K562 (cell line): ENCODE results near the gene TBC1D17. TPM values are rescaled to one million over a fixed set of nuclear protein-coding genes. Genes with fewer than 3 reads are reported as not detected.

Source experiments
- FOXK1 ChIP-seq: sonication (generic); formaldehyde crosslinking; IDR thresholded peaks from 2 replicates; pipeline ENCODE4 v1.8.0; 2022; ENCODE audit warnings: missing genetic modification reagents, mild to moderate bottlenecking, borderline replicate concordance
- MTA3 ChIP-seq: fragments of 450-650 bp; formaldehyde crosslinking; IDR thresholded peaks from 2 replicates; pipeline ENCODE4 v1.6.1; 2017; ENCODE audit warnings: mild to moderate bottlenecking, borderline replicate concordance
- NFE2L1 ChIP-seq: fragments of 450-650 bp; IDR thresholded peaks from 2 replicates; pipeline ENCODE4 v1.6.1; 2016; ENCODE audit warnings: missing genetic modification characterization, low read depth, mild to moderate bottlenecking, missing compliant biosample characterization, moderate library complexity, borderline replicate concordance
- PTTG1 ChIP-seq: fragments of 450-650 bp; IDR thresholded peaks from 2 replicates; pipeline ENCODE4 v1.6.1; 2016; ENCODE audit warnings: low read depth, mild to moderate bottlenecking, missing genetic modification characterization, missing compliant biosample characterization
- SETDB1 ChIP-seq: IDR thresholded peaks from one replicate; pipeline ENCODE4 v1.6.1; 2012; ENCODE audit warnings: low read length, control low read depth, inconsistent platforms
- SRSF1 ChIP-seq: fragments of 200-400 bp; formaldehyde crosslinking; IDR thresholded peaks from 2 replicates; pipeline ENCODE4 v1.6.1; 2017; ENCODE audit warnings: mild to moderate bottlenecking, low read depth, low read length, moderate library complexity
- ZNF77 ChIP-seq: fragments of 250-450 bp; sonication (Bioruptor Pico); IDR thresholded peaks from 2 replicates; pipeline ENCODE4 v1.5.0; 2020
- polyA plus RNA-seq, 8 experiments: library from polyadenylated mRNA; depleted of rRNA in 4 of 8; stranded (reverse) in 5 of 8; unstranded in 3 of 8; fragments of >200 nt; fragmentation: Nextera tagmentation in 2 of 8; fragmentation: Illumina TruSeq in 1 of 8; extraction: Ambion mirVana in 2 of 8; extraction: Trizol in 1 of 8; gene quantifications; 2 replicates each; pipeline versions ENCODE4 v1.2.1 to v1.2.3, GENCODE V29; 2011 to 2014; ENCODE audit warnings: inconsistent platforms in 1 of 8, missing spikeins in 1 of 8
- total RNA-seq, 7 experiments: library from RNA; depleted of rRNA in 6 of 7; stranded (reverse); fragments of >200 nt in 6 of 7; fragmentation: Illumina TruSeq in 2 of 7; extraction: Trizol in 2 of 7; gene quantifications; 2 replicates each; pipeline versions ENCODE4 v1.2.1 to v1.2.3, GENCODE V29; 2011 to 2021; ENCODE audit warnings: low replicate concordance in 1 of 7
- TF ChIP-seq, protein P1 (sequence below): fragments of 450-650 bp; IDR thresholded peaks from 2 replicates; pipeline ENCODE4 v1.6.1; 2016
- TF ChIP-seq, protein P2 (sequence below), 2 experiments: IDR thresholded peaks; 2 replicates each; pipeline ENCODE4 v1.6.1; 2011; ENCODE audit warnings: borderline replicate concordance in 1 of 2, control low read depth in 1 of 2, low read depth in 1 of 2, low read length in 1 of 2, mild to moderate bottlenecking in 1 of 2, mixed read lengths in 1 of 2, moderate library complexity in 1 of 2; ENCODE audit not compliant: insufficient read depth in 1 of 2, insufficient read length in 1 of 2, poor library complexity in 1 of 2, severe bottlenecking in 1 of 2; ENCODE audit errors: extremely low read depth in 1 of 2
- TF ChIP-seq, protein P3 (sequence below): sonication (generic); IDR thresholded peaks from 2 replicates; pipeline ENCODE4 v1.6.1; 2016
- TF ChIP-seq, protein P4 (sequence below): sonication (generic); formaldehyde crosslinking; IDR thresholded peaks from 2 replicates; pipeline ENCODE4 v1.8.0; 2023; ENCODE audit warnings: missing genetic modification reagents, mild to moderate bottlenecking, borderline replicate concordance
- TF ChIP-seq, protein P5 (sequence below), 3 experiments: IDR thresholded peaks in 2 of 3; conservative IDR thresholded peaks in 1 of 3; 2 replicates each; pipeline ENCODE4 v1.5.1; 2011 to 2012; ENCODE audit warnings: low read length in 3 of 3, mild to moderate bottlenecking in 3 of 3, control low read depth in 2 of 3, improper control_type of control experiment in 1 of 3, inconsistent platforms in 1 of 3, low read depth in 1 of 3, mixed read lengths in 1 of 3, moderate library complexity in 1 of 3; ENCODE audit not compliant: insufficient read depth in 2 of 3
- TF ChIP-seq, protein P6 (sequence below): fragments of 250-450 bp; sonication (Bioruptor Pico); IDR thresholded peaks from 2 replicates; pipeline ENCODE4 v1.5.0; 2021

Gene TBC1D17
- total and polyA plus RNA-seq, 9 of the 15 experiments (the other 6 are each of a cell fraction or from before 2014, with no cell fraction given) = 0.42 to 16.0 (median 3.8) TPM

DNA sequence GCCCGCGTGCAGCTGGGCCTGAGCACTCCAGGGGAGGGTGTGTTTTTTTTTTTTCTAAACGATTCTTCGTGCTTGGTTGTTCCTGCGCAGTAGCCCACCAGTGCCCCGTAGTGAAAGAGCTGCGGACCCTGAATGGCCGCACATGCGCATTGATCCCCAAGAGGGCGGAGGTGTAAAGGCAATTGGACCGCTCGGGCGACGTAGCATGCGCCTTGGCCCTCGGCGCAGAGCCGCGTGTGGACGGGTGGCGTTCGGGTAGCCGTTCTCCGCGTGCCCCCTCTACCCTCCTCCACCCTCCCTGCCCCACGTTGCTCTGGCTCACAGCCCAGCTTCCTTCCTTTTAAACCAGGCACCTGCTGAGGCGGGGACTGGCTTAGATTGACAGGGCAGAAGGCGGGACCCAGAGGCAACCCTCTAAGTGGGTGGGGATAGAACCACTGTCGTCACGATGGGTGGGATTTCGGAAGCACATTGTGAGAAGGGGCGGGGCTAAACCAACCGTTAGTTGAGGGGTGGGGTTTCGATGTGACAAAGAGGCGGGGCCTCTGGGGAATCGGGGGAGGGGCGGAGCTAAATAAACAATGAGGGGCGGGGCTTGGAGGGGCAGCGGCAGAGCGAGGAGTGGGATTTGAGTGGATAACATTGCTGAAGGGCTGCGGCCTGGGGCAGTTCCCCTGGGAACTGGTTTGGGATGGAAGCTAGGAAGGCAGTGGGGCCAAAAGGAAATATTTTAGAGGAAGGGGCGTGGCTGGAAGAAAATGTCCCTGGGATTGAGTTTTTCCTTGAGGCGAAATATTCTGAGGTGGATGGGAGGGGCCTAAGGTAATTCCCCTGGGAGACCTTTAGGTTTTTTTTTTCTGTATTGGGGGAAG, 52.3 kb downstream of the TBC1D17 start (continued):
- TF ChIP-seq, protein P1, sequence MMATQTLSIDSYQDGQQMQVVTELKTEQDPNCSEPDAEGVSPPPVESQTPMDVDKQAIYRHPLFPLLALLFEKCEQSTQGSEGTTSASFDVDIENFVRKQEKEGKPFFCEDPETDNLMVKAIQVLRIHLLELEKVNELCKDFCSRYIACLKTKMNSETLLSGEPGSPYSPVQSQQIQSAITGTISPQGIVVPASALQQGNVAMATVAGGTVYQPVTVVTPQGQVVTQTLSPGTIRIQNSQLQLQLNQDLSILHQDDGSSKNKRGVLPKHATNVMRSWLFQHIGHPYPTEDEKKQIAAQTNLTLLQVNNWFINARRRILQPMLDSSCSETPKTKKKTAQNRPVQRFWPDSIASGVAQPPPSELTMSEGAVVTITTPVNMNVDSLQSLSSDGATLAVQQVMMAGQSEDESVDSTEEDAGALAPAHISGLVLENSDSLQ = peak; percentile 99
- TF ChIP-seq, protein P2, sequence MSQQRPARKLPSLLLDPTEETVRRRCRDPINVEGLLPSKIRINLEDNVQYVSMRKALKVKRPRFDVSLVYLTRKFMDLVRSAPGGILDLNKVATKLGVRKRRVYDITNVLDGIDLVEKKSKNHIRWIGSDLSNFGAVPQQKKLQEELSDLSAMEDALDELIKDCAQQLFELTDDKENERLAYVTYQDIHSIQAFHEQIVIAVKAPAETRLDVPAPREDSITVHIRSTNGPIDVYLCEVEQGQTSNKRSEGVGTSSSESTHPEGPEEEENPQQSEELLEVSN (IDR thresholded peaks at IDR 0.05; ENCODE audit: borderline replicate concordance in 1 of 2, extremely low read depth in 1 of 2, insufficient read depth in 1 of 2, insufficient read length in 1 of 2, low read depth in 1 of 2, low read length in 1 of 2, poor library complexity in 1 of 2, severe bottlenecking in 1 of 2) = no peak
- TF ChIP-seq NFE2L1 (no peak), MTA3 (peak; percentile 64), SETDB1 (no peak), SRSF1 (no peak), ZNF77 (CRISPR knock-in tag) (0 out of 2 replicates have a peak, but pooled peaks have one; percentile 65), PTTG1 (tag) (no peak), FOXK1 (CRISPR knock-in tag) (no peak)
- TF ChIP-seq, protein P3, sequence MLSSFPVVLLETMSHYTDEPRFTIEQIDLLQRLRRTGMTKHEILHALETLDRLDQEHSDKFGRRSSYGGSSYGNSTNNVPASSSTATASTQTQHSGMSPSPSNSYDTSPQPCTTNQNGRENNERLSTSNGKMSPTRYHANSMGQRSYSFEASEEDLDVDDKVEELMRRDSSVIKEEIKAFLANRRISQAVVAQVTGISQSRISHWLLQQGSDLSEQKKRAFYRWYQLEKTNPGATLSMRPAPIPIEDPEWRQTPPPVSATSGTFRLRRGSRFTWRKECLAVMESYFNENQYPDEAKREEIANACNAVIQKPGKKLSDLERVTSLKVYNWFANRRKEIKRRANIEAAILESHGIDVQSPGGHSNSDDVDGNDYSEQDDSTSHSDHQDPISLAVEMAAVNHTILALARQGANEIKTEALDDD = no peak
- TF ChIP-seq, protein P4, sequence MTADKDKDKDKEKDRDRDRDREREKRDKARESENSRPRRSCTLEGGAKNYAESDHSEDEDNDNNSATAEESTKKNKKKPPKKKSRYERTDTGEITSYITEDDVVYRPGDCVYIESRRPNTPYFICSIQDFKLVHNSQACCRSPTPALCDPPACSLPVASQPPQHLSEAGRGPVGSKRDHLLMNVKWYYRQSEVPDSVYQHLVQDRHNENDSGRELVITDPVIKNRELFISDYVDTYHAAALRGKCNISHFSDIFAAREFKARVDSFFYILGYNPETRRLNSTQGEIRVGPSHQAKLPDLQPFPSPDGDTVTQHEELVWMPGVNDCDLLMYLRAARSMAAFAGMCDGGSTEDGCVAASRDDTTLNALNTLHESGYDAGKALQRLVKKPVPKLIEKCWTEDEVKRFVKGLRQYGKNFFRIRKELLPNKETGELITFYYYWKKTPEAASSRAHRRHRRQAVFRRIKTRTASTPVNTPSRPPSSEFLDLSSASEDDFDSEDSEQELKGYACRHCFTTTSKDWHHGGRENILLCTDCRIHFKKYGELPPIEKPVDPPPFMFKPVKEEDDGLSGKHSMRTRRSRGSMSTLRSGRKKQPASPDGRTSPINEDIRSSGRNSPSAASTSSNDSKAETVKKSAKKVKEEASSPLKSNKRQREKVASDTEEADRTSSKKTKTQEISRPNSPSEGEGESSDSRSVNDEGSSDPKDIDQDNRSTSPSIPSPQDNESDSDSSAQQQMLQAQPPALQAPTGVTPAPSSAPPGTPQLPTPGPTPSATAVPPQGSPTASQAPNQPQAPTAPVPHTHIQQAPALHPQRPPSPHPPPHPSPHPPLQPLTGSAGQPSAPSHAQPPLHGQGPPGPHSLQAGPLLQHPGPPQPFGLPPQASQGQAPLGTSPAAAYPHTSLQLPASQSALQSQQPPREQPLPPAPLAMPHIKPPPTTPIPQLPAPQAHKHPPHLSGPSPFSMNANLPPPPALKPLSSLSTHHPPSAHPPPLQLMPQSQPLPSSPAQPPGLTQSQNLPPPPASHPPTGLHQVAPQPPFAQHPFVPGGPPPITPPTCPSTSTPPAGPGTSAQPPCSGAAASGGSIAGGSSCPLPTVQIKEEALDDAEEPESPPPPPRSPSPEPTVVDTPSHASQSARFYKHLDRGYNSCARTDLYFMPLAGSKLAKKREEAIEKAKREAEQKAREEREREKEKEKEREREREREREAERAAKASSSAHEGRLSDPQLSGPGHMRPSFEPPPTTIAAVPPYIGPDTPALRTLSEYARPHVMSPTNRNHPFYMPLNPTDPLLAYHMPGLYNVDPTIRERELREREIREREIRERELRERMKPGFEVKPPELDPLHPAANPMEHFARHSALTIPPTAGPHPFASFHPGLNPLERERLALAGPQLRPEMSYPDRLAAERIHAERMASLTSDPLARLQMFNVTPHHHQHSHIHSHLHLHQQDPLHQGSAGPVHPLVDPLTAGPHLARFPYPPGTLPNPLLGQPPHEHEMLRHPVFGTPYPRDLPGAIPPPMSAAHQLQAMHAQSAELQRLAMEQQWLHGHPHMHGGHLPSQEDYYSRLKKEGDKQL (CRISPR knock-in tag) = peak; percentile 20; the same call in 1 of the 2 replicates
- TF ChIP-seq, protein P5, sequence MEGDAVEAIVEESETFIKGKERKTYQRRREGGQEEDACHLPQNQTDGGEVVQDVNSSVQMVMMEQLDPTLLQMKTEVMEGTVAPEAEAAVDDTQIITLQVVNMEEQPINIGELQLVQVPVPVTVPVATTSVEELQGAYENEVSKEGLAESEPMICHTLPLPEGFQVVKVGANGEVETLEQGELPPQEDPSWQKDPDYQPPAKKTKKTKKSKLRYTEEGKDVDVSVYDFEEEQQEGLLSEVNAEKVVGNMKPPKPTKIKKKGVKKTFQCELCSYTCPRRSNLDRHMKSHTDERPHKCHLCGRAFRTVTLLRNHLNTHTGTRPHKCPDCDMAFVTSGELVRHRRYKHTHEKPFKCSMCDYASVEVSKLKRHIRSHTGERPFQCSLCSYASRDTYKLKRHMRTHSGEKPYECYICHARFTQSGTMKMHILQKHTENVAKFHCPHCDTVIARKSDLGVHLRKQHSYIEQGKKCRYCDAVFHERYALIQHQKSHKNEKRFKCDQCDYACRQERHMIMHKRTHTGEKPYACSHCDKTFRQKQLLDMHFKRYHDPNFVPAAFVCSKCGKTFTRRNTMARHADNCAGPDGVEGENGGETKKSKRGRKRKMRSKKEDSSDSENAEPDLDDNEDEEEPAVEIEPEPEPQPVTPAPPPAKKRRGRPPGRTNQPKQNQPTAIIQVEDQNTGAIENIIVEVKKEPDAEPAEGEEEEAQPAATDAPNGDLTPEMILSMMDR (IDR thresholded peaks at IDR 0.05 in 2 of 3, conservative IDR thresholded peaks at IDR 0.05 in 1 of 3; ENCODE audit: insufficient read depth in 2 of 3, low read depth in 1 of 3, low read length in 3 of 3) = no peak
- TF ChIP-seq, protein P6, sequence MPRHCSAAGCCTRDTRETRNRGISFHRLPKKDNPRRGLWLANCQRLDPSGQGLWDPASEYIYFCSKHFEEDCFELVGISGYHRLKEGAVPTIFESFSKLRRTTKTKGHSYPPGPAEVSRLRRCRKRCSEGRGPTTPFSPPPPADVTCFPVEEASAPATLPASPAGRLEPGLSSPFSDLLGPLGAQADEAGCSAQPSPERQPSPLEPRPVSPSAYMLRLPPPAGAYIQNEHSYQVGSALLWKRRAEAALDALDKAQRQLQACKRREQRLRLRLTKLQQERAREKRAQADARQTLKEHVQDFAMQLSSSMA (CRISPR knock-in tag) = no peak
